Measurements from ENCODE around the gene LCOR. TPM values are rescaled to one million over a fixed set of nuclear protein-coding genes. Genes with fewer than 3 reads are reported as not detected.
A peak's percentile ranks its signal among the peaks of the same experiment; 100 is the strongest.

LCOR gene
- total RNA-seq, 2 experiments from 2014 or later = 33.8 to 38.7 TPM

DNA sequence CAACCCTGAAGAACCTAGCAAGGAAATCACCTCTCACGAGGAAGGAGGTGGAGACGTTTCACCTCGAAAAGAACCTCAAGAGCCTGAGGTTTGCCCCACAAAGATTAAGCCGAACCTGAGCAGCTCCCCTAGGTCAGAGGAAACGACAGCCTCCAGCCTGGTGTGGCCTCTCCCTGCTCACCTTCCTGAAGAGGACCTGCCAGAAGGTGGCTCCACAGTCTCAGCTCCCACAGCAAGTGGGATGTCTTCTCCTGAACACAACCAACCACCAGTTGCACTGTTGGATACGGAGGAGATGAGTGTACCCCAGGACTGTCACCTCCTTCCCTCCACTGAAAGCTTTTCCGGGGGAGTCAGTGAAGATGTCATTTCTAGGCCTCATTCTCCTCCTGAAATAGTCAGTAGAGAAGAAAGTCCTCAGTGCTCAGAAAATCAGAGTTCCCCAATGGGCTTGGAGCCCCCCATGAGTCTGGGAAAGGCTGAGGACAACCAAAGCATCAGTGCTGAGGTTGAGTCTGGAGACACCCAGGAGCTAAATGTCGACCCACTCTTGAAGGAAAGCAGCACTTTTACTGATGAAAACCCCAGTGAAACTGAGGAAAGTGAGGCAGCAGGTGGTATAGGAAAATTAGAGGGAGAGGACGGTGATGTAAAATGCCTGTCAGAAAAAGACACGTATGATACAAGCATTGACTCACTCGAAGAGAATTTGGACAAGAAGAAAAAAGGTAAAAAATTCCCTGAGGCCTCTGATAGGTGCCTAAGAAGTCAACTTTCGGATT lies 150.2 kb downstream of the LCOR start:
- ATAC-seq (ENCODE audit: low read depth) = no peak
- Mint-ChIP-seq H3K27ac (no peak overlapping the region), H3K4me1 (peaks cover 14% of the 10 kb centered on the region), H3K4me3 (no peak overlapping the region), H3K9me3 (no peaks in the 10 kb centered on the region), H3K27me3 (no peaks in the 10 kb centered on the region), H3K36me3 (peaks cover 13% of the 10 kb centered on the region)
- POLR2A ChIA-PET = no interaction called here
- no peak for DNase-seq

DNA sequence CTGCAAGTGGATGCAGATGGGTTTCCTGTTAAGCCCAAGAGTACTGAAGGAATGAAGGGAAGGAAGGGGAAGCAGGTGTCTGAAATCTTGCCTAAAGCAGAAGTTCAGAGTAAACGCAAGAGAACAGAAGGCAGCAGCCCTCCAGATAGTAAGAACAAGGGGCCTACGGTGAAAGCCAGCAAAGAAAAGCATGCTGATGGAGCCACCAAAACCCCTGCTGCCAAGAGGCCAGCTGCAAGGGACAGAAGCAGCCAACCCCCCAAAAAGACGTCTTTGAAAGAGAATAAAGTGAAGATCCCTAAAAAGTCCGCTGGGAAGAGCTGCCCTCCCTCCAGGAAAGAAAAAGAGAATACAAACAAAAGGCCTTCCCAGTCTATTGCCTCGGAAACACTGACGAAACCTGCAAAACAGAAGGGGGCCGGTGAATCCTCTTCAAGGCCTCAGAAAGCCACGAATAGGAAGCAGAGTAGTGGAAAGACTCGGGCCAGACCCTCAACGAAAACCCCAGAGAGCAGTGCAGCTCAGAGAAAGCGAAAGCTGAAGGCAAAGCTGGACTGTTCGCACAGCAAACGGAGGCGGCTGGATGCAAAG lies 152.5 kb downstream of the LCOR start:
- peaks cover 7% of the 10 kb centered on the region for H3K4me1 Mint-ChIP-seq
- H3K36me3 Mint-ChIP-seq = peaks cover 13% of the 10 kb centered on the region
- no peaks in the 10 kb centered on the region for H3K9me3 Mint-ChIP-seq
- DNase-seq (no peak), ATAC-seq (ENCODE audit: low read depth) (peak; percentile 80)
- peak overlapping the region; percentile 55 for H3K27ac Mint-ChIP-seq
- POLR2A ChIA-PET = no interaction called here
- peak overlapping the region; percentile 56 for H3K4me3 Mint-ChIP-seq
- H3K27me3 Mint-ChIP-seq = no peaks in the 10 kb centered on the region

DNA sequence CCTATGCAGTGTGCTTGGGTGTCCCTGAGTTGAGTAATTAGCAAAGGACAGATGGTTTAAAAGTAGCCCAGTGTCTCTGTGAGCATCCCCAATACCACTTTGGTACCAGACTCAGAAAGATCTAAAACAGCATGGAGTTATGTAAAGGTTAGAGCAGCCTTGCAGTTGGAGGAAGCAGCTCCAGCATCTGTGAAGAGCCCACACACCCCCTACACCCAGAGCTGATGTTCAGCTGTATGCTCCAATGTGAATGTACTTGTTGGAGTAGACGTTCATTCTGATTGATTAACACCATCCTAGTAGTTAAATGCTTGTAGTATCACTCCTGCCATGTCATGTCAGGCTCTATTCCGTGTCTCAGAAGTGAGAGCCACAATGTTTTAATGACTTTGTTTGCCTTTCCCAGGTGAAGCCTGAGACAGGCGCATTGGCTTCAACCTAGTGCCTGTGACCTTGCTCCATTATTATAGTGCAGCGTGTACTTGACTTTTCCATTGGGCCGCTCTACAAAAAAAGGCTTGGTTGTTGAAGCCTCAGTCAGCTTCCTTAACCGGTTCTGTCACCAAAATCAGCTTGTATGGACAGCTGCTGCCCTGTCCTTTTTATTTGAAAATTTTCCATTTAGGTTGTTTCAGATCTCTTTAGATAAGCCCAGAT lies 154.2 kb downstream of the LCOR start:
- Mint-ChIP-seq H3K27me3 (no peaks in the 10 kb centered on the region), H3K27ac (no peak overlapping the region), H3K4me1 (peaks cover 8% of the 10 kb centered on the region), H3K4me3 (no peak overlapping the region), H3K9me3 (no peaks in the 10 kb centered on the region), H3K36me3 (peaks cover 8% of the 10 kb centered on the region)
- DNase-seq (no peak), ATAC-seq (ENCODE audit: low read depth) (no peak)
- POLR2A ChIA-PET = interaction anchor here (0.6 kb wide), 1 partner anchor 416 kb away, joined by 5 read pairs; no protein-coding TSS in a partner anchor

DNA sequence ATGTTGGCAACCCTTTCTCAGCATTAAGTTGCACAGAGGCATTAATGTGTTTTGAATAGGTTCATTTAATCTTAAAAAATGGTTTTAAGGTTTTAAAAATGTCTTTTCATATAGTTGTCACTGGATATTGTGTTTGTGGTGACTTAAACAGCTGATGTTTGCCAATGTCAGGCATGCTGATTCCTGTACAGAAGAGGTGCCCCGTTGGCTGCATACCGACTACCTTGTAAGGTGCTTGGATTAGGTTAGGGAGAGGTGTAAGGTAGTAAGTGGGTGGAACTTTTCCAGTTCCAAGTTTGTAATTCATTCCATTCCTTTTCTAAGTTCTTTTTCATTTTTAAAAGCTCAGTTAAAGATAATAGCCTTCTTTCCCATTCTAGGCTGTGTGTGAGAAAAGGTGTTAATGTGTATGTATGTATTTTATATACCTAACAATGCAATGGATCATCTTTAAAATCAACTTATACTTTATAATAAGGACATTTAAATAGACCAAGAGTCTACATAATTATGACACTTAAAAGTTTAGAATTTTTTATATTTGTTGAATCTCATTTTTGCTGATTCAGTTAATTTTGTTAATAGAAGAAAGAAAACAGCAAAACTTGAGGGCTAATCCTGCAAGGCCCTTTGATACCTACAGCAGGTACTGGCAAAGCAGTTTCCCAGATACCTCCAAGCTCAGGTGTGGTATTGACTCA lies 155.2 kb downstream of the LCOR start:
- H3K4me3 Mint-ChIP-seq = no peak overlapping the region
- H3K9me3 Mint-ChIP-seq = no peaks in the 10 kb centered on the region
- POLR2A ChIA-PET = no interaction called here
- peaks cover 1% of the 10 kb centered on the region for H3K36me3 Mint-ChIP-seq
- H3K4me1 Mint-ChIP-seq = peaks cover 8% of the 10 kb centered on the region
- DNase-seq (no peak), ATAC-seq (ENCODE audit: low read depth) (no peak)
- H3K27me3 Mint-ChIP-seq = no peaks in the 10 kb centered on the region
- H3K27ac Mint-ChIP-seq = no peak overlapping the region

DNA sequence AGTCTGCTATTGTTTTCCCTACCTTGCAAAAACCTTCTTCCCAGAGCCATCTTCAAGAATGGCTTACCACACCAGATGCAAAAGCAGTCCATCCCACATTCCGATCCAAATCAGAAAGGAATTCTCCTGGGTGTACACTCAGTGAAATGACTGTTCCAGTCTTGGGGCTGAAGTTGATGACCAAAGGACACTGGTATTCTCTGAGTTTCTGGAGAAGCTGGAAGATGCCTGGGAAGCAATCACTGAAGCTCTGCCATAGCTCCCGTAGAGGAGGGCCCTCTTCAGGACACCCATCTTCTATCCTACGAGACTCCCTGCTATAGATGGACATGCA lies 155.7 kb downstream of the LCOR start:
- no peaks in the 10 kb centered on the region for H3K27me3 Mint-ChIP-seq
- POLR2A ChIA-PET = interaction anchor here (0.6 kb wide), 1 partner anchor 505 kb away, joined by 4 read pairs; no protein-coding TSS in a partner anchor
- H3K4me1 Mint-ChIP-seq = peaks cover 9% of the 10 kb centered on the region
- peaks cover 1% of the 10 kb centered on the region for H3K36me3 Mint-ChIP-seq
- H3K4me3 Mint-ChIP-seq = no peak overlapping the region
- no peaks in the 10 kb centered on the region for H3K9me3 Mint-ChIP-seq
- H3K27ac Mint-ChIP-seq = no peak overlapping the region
- ATAC-seq (ENCODE audit: low read depth) (no peak), DNase-seq (no peak)

DNA sequence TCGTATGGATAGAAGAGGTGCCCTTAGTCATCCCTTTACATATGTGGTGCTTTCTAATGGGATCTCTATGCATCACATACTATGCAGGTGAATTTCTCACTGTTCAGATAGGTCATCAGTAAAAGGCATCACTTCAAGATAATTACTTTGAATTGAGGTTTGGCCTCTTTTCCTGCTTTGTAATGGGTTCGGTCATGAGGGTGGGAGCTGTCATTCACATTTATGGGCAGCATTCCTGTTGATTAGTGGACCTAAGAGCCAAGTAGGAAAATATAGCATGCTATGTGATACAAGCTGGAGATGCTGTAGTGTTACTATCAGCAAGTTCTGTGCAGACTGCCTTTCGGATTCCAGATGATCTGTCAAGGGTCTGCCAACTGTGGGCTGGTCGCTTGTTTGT lies 156.3 kb downstream of the LCOR start:
- no peak overlapping the region for H3K27ac Mint-ChIP-seq
- peaks cover 10% of the 10 kb centered on the region for H3K4me1 Mint-ChIP-seq
- no peaks in the 10 kb centered on the region for H3K27me3 Mint-ChIP-seq
- DNase-seq (no peak), ATAC-seq (ENCODE audit: low read depth) (no peak)
- no peak overlapping the region for H3K4me3 Mint-ChIP-seq
- no peaks in the 10 kb centered on the region for H3K9me3 Mint-ChIP-seq
- POLR2A ChIA-PET = interaction anchor here (0.6 kb wide), 1 partner anchor 504 kb away, joined by 4 read pairs; no protein-coding TSS in a partner anchor
- peaks cover 1% of the 10 kb centered on the region for H3K36me3 Mint-ChIP-seq

DNA sequence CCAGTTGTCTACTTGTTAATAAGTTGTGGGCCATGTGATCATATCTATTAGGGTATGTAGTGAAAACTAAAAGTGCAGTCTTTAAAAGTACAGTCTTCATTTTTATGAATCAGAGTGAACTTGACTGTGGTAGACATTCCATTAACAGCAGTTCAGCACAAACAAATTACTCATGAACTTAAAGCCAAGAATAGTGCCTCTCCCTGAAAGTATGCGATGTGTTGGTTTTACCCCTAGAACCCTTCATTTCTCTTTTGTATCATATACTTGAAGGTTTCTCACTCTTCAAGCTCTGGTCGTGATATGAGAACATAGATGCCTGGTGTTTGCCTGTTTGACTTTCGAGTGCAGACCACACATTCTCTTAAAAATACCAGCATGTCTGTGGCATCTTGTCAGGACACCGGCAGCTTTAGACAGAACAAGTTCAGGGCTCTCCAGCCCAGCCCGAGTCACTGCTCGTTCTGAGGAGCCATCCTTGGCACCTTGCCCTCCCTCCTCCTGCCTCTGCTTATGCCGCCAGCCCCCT lies 159.3 kb downstream of the LCOR start:
- DNase-seq = no peak
- H3K9me3 Mint-ChIP-seq = no peaks in the 10 kb centered on the region
- peaks cover 1% of the 10 kb centered on the region for H3K36me3 Mint-ChIP-seq
- H3K4me1 Mint-ChIP-seq = peaks cover 3% of the 10 kb centered on the region
- H3K27ac Mint-ChIP-seq = no peak overlapping the region
- H3K27me3 Mint-ChIP-seq = no peaks in the 10 kb centered on the region
- H3K4me3 Mint-ChIP-seq = no peak overlapping the region
- no peak for ATAC-seq (ENCODE audit: low read depth)
- POLR2A ChIA-PET = interaction anchor here (0.6 kb wide), 1 partner anchor 1219 kb away, joined by 3 read pairs; no protein-coding TSS in a partner anchor

DNA sequence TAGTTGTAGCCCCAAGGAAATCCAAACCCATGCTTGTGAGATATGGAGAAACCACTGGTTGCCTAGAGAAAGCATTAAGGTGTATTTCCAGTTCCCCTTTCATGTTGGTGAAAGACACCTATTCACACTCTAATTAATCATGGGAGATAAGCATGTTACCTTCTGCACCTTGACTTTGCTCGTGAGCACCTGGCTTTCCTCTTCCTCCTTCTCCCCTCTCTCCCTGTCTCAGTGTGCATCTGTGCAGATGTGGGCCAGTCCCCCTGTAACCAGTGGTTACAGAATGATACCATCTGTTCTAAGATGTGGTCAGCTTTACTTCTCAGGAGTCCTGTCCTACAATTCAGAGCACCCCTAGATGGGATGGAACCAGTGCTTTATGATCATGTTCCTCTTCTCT lies 160.6 kb downstream of the LCOR start:
- H3K27me3 Mint-ChIP-seq = no peaks in the 10 kb centered on the region
- no peak for ATAC-seq (ENCODE audit: low read depth)
- H3K4me3 Mint-ChIP-seq = no peak overlapping the region
- H3K9me3 Mint-ChIP-seq = no peaks in the 10 kb centered on the region
- peaks cover 1% of the 10 kb centered on the region for H3K36me3 Mint-ChIP-seq
- peaks cover 3% of the 10 kb centered on the region for H3K4me1 Mint-ChIP-seq
- DNase-seq = no peak
- POLR2A ChIA-PET = no interaction called here
- no peak overlapping the region for H3K27ac Mint-ChIP-seq

DNA sequence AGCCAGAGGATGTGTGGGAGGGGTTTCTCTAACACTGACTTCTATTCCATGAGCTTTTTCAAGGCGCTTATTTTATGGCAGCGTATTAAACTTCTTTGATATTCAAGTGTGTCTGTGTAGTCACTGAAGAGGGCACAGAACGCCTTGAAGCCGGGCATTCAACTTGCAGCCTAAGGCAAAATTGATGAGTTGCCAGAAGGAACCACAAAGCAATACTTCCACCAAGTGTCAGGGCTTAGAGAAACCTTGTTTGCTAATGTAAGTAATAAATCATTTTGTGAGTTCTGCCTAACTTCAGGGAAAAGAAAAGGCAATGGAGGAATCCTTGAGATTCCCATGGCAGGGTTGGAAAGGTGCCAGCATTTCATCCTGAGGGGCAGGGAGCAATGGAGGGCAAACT lies 163.8 kb downstream of the LCOR start:
- no peak overlapping the region for H3K4me3 Mint-ChIP-seq
- ATAC-seq (ENCODE audit: low read depth) (no peak), DNase-seq (no peak)
- H3K4me1 Mint-ChIP-seq = peaks cover 1% of the 10 kb centered on the region
- H3K9me3 Mint-ChIP-seq = no peaks in the 10 kb centered on the region
- H3K27me3 Mint-ChIP-seq = no peaks in the 10 kb centered on the region
- no peak overlapping the region for H3K27ac Mint-ChIP-seq
- POLR2A ChIA-PET = no interaction called here
- no peaks in the 10 kb centered on the region for H3K36me3 Mint-ChIP-seq

DNA sequence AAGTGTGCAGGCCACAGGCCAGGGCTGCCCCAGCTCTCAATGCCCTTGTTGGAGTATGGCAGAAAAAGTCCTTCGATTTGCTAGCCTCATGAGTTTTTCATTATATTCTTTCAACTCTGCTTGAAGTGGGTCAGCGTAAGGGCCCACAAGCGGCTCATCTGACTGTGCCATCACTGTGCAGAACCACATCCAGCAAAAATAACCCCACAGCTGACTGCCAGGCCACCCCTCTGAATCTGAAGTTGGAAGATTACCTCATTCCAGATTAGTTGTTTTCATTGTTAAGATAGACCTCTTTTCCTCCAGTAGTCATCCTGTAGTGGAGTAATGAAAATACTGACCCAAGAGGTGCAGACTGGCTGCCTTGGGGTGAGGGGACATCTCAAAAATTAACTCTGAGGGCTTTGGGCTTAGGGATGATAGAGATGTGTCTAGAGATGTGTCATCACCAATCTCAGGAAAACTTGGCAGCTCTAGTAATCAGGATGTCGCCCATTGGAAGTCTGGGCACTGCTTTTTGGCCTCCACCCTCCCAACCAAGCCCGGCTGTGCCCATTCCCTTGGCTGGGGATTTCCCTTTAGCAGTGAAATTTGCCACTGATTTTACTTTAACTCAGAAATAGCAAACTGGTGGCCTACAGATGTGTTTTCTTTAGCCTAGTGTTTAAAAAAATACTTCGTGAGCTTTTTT lies 164.3 kb downstream of the LCOR start:
- H3K27ac Mint-ChIP-seq = no peak overlapping the region
- no peak overlapping the region for H3K4me3 Mint-ChIP-seq
- H3K9me3 Mint-ChIP-seq = no peaks in the 10 kb centered on the region
- DNase-seq (no peak), ATAC-seq (ENCODE audit: low read depth) (no peak)
- H3K27me3 Mint-ChIP-seq = no peaks in the 10 kb centered on the region
- POLR2A ChIA-PET = no interaction called here
- H3K36me3 Mint-ChIP-seq = no peaks in the 10 kb centered on the region
- peaks cover 1% of the 10 kb centered on the region for H3K4me1 Mint-ChIP-seq

DNA sequence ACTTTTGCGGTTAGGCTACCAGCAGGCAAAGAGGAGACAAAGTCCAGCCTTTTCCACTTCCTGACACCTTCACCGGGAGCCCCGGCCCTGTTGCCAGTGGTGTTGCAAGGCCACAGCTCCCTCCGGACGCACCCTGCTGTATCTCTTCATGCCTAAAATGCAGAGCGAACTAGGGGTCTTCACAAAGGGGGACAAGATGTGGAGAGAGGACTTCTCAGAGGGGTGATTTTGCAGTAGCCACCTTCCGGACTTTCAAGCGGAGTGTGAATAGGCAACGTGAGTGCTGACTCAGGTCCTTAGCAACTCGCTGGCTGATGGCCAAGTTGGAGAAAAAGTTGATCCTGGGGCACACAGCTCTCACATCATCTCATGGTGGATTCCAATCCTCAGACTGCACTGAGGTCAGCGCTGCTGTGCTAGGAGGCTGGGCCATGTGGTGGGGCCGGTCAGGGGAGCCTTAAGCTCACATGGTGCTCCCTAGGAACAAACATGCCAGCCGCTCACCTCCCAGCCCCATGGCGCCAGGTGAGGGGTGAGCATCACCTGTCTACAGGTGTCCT lies 166.3 kb downstream of the LCOR start:
- no peaks in the 10 kb centered on the region for H3K36me3 Mint-ChIP-seq
- no peaks in the 10 kb centered on the region for H3K4me1 Mint-ChIP-seq
- no peak overlapping the region for H3K4me3 Mint-ChIP-seq
- H3K9me3 Mint-ChIP-seq = no peaks in the 10 kb centered on the region
- DNase-seq = no peak
- ATAC-seq (ENCODE audit: low read depth) = no peak
- H3K27me3 Mint-ChIP-seq = no peaks in the 10 kb centered on the region
- POLR2A ChIA-PET = no interaction called here
- no peak overlapping the region for H3K27ac Mint-ChIP-seq

DNA sequence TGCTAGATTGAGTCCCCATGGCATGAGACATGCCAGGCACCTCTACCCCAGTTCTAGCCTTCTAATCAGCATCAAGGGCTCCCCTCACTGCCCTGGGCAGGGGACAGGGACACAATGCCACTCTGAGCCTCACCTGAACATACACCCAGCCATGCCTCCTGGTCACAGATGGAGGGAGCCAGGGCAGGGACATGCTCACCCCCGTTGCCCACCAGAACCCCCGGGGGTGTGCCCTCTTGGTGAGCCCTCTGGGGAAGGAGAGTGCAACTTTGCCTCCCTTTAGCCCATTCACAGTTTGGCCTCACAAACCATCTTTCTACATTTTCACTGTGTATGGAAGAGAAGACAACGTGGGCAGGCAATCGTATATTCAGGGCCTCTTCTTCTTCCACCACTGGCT lies 167.2 kb downstream of the LCOR start:
- Mint-ChIP-seq H3K9me3 (no peaks in the 10 kb centered on the region), H3K27ac (no peak overlapping the region), H3K27me3 (no peaks in the 10 kb centered on the region), H3K4me1 (no peaks in the 10 kb centered on the region), H3K4me3 (no peak overlapping the region), H3K36me3 (no peaks in the 10 kb centered on the region)
- DNase-seq (no peak), ATAC-seq (ENCODE audit: low read depth) (no peak)
- POLR2A ChIA-PET = no interaction called here

DNA sequence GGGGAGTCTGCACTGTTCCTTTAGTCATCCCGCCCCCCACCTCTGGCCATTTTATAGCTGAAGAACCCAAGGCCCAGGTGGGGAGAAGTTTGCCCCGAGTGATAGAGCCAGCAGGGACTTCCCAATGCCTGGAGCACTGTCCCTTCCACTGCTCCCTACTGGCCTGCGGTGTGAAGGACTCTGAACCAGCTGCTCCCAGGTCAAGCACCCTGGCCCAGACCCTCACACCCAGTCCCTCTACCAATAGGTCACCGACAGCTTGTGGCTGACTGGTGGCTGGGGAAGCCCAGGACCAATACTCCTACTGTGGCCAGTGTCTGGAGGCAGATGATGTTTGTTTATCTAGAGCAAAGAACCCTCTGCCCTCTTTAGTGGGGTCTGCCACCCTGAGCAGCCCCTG lies 167.9 kb downstream of the LCOR start:
- POLR2A ChIA-PET = no interaction called here
- no peaks in the 10 kb centered on the region for H3K36me3 Mint-ChIP-seq
- DNase-seq (no peak), ATAC-seq (ENCODE audit: low read depth) (no peak)
- no peak overlapping the region for H3K27ac Mint-ChIP-seq
- no peaks in the 10 kb centered on the region for H3K9me3 Mint-ChIP-seq
- no peak overlapping the region for H3K4me3 Mint-ChIP-seq
- no peaks in the 10 kb centered on the region for H3K4me1 Mint-ChIP-seq
- H3K27me3 Mint-ChIP-seq = no peaks in the 10 kb centered on the region
